ENCODE results near the gene FGR.
"Not testable (repeated sequence)": the region's sequence is repeated elsewhere in the genome, so short reads cannot be mapped to it uniquely, and the experiment has no call there.

FGR gene

DNA sequence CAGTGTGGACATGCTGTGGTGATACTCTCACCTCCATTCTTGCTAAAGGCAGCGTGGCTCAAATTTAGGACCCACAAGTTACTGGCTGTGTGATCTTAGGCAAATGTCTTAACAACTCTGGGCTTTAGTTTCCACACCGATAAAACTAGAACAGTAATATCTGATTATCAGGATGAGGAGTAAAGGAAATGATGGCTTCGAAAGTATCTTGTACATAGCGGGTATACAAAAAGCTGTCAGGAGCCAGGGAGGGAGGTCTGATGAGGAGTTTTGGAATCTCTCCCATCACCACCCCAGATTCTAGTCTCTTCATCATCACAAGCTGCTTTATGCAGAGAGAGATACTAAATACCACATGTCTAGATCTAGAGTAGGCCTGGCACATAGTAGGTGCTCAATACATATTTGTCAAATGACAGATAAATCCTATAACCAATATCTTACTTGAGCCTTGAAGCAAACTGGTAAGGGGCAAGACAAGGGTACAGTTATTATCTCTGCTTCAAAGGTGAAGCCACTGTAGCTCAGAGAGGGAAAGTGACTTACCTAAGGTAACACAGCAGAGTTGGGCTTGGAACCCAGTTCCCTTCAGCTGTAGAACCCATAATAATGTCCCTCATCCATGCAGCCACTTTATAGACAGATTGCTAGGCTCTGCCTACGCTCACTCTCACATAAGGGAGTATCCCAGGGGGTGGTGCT is 9.5 kb upstream of the FGR start:
- Histone ChIP-seq H3K4me3 (ENCODE audit: low read depth, low read length) (no peak overlapping the region), H3K9ac (ENCODE audit: low read depth, low read length) (no peak overlapping the region), H3K27me3 (ENCODE audit: control insufficient read depth, insufficient read depth, low read length) (no peaks in the 10 kb centered on the region), H3K4me1 (ENCODE audit: control insufficient read depth, insufficient read depth, low read length) (peaks cover 5% of the 10 kb centered on the region), H3K9me3 (ENCODE audit: control insufficient read depth, insufficient read depth, low read length) (no peaks in the 10 kb centered on the region), H3K36me3 (ENCODE audit: control insufficient read depth, insufficient read depth, low read length) (no peaks in the 10 kb centered on the region)

GRCh38 chr1:27643600-27644368 is 8.8 kb upstream of the FGR start:
- H3K4me3 ChIP-seq (ENCODE audit: low read depth, low read length): no peak overlapping the region
- peaks cover 5% of the 10 kb centered on the region for H3K4me1 ChIP-seq (ENCODE audit: control insufficient read depth, insufficient read depth, low read length)
- H3K9ac ChIP-seq (ENCODE audit: low read depth, low read length): no peak overlapping the region
- no peaks in the 10 kb centered on the region for H3K27me3 ChIP-seq (ENCODE audit: control insufficient read depth, insufficient read depth, low read length)
- no peaks in the 10 kb centered on the region for H3K9me3 ChIP-seq (ENCODE audit: control insufficient read depth, insufficient read depth, low read length)
- no peaks in the 10 kb centered on the region for H3K36me3 ChIP-seq (ENCODE audit: control insufficient read depth, insufficient read depth, low read length)

GRCh38 chr1:27640514-27640913 is 5.5 kb upstream of the FGR start:
- not testable (repeated sequence) for H3K4me3 ChIP-seq (ENCODE audit: low read depth, low read length); H3K9me3 ChIP-seq (ENCODE audit: control insufficient read depth, insufficient read depth, low read length); H3K36me3 ChIP-seq (ENCODE audit: control insufficient read depth, insufficient read depth, low read length); H3K27me3 ChIP-seq (ENCODE audit: control insufficient read depth, insufficient read depth, low read length); H3K4me1 ChIP-seq (ENCODE audit: control insufficient read depth, insufficient read depth, low read length); H3K9ac ChIP-seq (ENCODE audit: low read depth, low read length)

- Histone ChIP-seq H3K9ac (ENCODE audit: low read depth, low read length) (no peak overlapping the region), H3K4me3 (ENCODE audit: low read depth, low read length) (no peak overlapping the region), H3K27me3 (ENCODE audit: control insufficient read depth, insufficient read depth, low read length) (peaks cover 24% of the 10 kb centered on the region), H3K4me1 (ENCODE audit: control insufficient read depth, insufficient read depth, low read length) (peaks cover 5% of the 10 kb centered on the region), H3K9me3 (ENCODE audit: control insufficient read depth, insufficient read depth, low read length) (no peaks in the 10 kb centered on the region), H3K36me3 (ENCODE audit: control insufficient read depth, insufficient read depth, low read length) (no peaks in the 10 kb centered on the region)
Measured at GRCh38 chr1:27638805-27639204, 3.8 kb upstream of the FGR start.

GRCh38 chr1:27638047-27638734 is 3.2 kb upstream of the FGR start:
- Histone ChIP-seq H3K27me3 (ENCODE audit: control insufficient read depth, insufficient read depth, low read length) (peaks cover 30% of the 10 kb centered on the region), H3K9me3 (ENCODE audit: control insufficient read depth, insufficient read depth, low read length) (no peaks in the 10 kb centered on the region), H3K9ac (ENCODE audit: low read depth, low read length) (no peak overlapping the region), H3K4me1 (ENCODE audit: control insufficient read depth, insufficient read depth, low read length) (peaks cover under 1% of the 10 kb centered on the region), H3K36me3 (ENCODE audit: control insufficient read depth, insufficient read depth, low read length) (no peaks in the 10 kb centered on the region), H3K4me3 (ENCODE audit: low read depth, low read length) (no peak overlapping the region)

DNA sequence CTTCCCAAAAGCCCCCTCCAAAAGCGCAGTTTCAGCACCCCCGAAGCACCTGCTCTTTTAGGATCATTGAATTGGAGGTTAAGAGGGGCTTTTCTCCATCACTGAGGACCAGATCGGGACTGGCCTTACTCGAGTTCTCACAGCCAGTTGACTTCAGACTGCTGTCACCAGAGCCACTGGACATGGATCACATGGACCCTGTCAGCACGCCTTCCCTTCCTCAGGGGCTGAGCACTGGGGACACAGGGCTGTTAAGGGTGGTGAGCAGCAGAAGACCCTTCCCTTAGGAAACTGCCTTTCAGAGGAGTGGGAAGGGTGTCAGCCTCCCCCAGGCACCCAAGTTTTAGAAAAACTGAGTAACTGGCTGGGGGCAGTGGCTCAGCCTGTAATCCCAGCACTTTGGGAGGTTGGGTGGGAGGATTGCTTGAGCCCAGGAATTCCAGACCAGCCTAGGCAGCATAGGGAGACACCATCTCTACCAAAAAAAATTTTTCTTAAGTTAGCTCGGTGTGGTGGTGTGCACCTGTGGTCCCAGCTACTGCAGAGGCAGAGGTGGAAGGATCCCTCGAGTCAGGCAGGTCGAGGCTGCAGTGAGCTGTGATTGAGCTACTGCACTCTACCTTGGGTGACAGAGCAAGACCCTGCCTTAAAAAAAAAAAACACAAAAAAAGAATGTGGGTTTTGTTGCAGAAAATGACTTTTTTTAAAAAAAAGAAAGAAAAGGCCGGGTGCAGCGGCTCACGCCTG is 584 bp upstream of the FGR start:
- Histone ChIP-seq H3K4me1 (ENCODE audit: control insufficient read depth, insufficient read depth, low read length) (peaks cover 4% of the 10 kb centered on the region), H3K4me3 (ENCODE audit: low read depth, low read length) (no peak overlapping the region), H3K27me3 (ENCODE audit: control insufficient read depth, insufficient read depth, low read length) (peaks cover 38% of the 10 kb centered on the region), H3K9me3 (ENCODE audit: control insufficient read depth, insufficient read depth, low read length) (no peaks in the 10 kb centered on the region), H3K9ac (ENCODE audit: low read depth, low read length) (no peak overlapping the region), H3K36me3 (ENCODE audit: control insufficient read depth, insufficient read depth, low read length) (no peaks in the 10 kb centered on the region)

- peaks cover 7% of the 10 kb centered on the region for H3K4me1 ChIP-seq (ENCODE audit: control insufficient read depth, insufficient read depth, low read length)
- peaks cover 40% of the 10 kb centered on the region for H3K27me3 ChIP-seq (ENCODE audit: control insufficient read depth, insufficient read depth, low read length)
- H3K9ac ChIP-seq (ENCODE audit: low read depth, low read length): no peak overlapping the region
- H3K36me3 ChIP-seq (ENCODE audit: control insufficient read depth, insufficient read depth, low read length): no peaks in the 10 kb centered on the region
- H3K9me3 ChIP-seq (ENCODE audit: control insufficient read depth, insufficient read depth, low read length): no peaks in the 10 kb centered on the region
- peak overlapping the region; percentile 66 for H3K4me3 ChIP-seq (ENCODE audit: low read depth, low read length)
Measured at GRCh38 chr1:27634177-27634984, 604 bp downstream of the FGR start.

- H3K9me3 ChIP-seq (ENCODE audit: control insufficient read depth, insufficient read depth, low read length): no peaks in the 10 kb centered on the region
- H3K4me3 ChIP-seq (ENCODE audit: low read depth, low read length): peak overlapping the region; percentile 66
- no peak overlapping the region for H3K9ac ChIP-seq (ENCODE audit: low read depth, low read length)
- H3K27me3 ChIP-seq (ENCODE audit: control insufficient read depth, insufficient read depth, low read length): peaks cover 40% of the 10 kb centered on the region
- peaks cover 7% of the 10 kb centered on the region for H3K4me1 ChIP-seq (ENCODE audit: control insufficient read depth, insufficient read depth, low read length)
- no peaks in the 10 kb centered on the region for H3K36me3 ChIP-seq (ENCODE audit: control insufficient read depth, insufficient read depth, low read length)
Measured at GRCh38 chr1:27633640-27634176, 1.3 kb downstream of the FGR start.

DNA sequence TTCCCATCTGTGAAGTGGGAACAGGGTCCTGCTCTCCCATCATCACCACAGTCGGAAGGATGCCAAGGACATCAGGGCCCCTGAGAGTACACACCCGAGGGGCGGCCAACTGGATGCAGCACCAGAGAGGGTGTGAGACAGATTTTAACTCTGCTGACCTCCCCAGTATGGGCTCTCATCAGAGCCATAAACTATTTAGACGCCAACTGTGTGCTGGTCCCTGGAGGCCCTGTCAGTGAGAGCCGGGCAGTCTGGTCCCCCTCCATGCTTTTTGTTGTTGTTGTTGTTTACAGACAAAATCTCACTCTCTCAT is 1.7 kb downstream of the FGR start:
- Histone ChIP-seq H3K27me3 (ENCODE audit: control insufficient read depth, insufficient read depth, low read length) (peaks cover 40% of the 10 kb centered on the region), H3K4me3 (ENCODE audit: low read depth, low read length) (no peak overlapping the region), H3K9ac (ENCODE audit: low read depth, low read length) (no peak overlapping the region), H3K9me3 (ENCODE audit: control insufficient read depth, insufficient read depth, low read length) (no peaks in the 10 kb centered on the region), H3K36me3 (ENCODE audit: control insufficient read depth, insufficient read depth, low read length) (no peaks in the 10 kb centered on the region), H3K4me1 (ENCODE audit: control insufficient read depth, insufficient read depth, low read length) (peaks cover 7% of the 10 kb centered on the region)

GRCh38 chr1:27632387-27633297 is 2.3 kb downstream of the FGR start:
- Histone ChIP-seq H3K36me3 (ENCODE audit: control insufficient read depth, insufficient read depth, low read length) (no peaks in the 10 kb centered on the region), H3K4me3 (ENCODE audit: low read depth, low read length) (no peak overlapping the region), H3K4me1 (ENCODE audit: control insufficient read depth, insufficient read depth, low read length) (peaks cover 7% of the 10 kb centered on the region), H3K9ac (ENCODE audit: low read depth, low read length) (no peak overlapping the region), H3K27me3 (ENCODE audit: control insufficient read depth, insufficient read depth, low read length) (peaks cover 40% of the 10 kb centered on the region), H3K9me3 (ENCODE audit: control insufficient read depth, insufficient read depth, low read length) (no peaks in the 10 kb centered on the region)

Measured in iPS-15b (cell line).